GM20000 (cell line): ENCODE measurements around the gene CD2.

Source experiments
- DNase-seq: peaks from one replicate; pipeline ENCODE4 v3.0.0; 2012; ENCODE audit warnings: low spot score
- CTCF ChIP-seq: IDR thresholded peaks from 2 replicates; pipeline ENCODE4 v1.5.1; 2012; ENCODE audit warnings: mild to moderate bottlenecking, control low read depth; ENCODE audit errors: extremely low read depth, missing control alignments

The CD2 gene

DNA sequence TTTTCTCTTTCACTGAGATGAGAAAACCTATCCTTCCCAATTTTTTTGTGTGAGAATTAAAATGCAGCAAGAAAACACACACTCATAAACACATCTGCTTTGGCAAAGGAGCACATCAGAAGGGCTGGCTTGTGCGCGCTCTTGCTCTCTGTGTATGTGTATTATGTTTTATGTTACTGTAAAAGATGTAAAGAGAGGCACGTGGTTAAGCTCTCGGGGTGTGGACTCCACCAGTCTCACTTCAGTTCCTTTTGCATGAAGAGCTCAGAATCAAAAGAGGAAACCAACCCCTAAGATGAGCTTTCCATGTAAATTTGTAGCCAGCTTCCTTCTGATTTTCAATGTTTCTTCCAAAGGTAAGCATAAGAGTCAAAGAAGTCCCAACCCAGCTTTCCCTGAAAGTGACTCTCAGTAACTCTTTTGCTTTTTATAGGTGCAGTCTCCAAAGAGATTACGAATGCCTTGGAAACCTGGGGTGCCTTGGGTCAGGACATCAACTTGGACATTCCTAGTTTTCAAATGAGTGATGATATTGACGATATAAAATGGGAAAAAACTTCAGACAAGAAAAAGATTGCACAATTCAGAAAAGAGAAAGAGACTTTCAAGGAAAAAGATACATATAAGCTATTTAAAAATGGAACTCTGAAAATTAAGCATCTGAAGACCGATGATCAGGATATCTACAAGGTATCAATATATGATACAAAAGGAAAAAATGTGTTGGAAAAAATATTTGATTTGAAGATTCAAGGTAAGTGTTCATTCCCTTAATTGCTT is at the start of gene CD2:
TSS of gene CD2 (plus strand) at position 233 of the 780 bp plus-strand sequence. CDS start at position 296, 63 bp downstream.
- TF ChIP-seq CTCF, result no peak
- DNase-seq, result no peak

- no peak for DNase-seq
- TF ChIP-seq CTCF, result no peak
Observed at GRCh38 chr1:116706123-116706522, 48.1 kb upstream of the CD2 start.

DNA sequence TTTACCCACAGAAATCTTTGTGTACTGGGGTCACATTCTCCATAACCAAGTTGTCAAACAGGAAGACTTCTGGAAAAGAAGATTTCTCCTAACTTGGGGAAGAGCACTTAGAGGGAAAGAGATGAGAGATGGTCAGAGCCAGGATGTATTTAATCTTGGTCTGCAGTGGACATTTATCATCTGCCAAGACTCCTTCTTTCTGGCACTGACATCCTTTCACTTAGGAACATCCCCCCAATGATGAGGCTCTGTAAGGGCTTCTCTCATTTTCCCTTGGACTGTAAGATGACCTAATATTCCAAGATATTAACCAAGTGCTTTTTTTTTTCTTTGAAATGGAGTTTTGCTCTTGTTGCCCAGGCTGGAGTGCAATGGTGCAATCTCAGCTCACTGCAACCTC is 47.4 kb upstream of the CD2 start:
- TF ChIP-seq CTCF, result no peak

GRCh38 chr1:116708255-116708900 is 45.9 kb upstream of the CD2 start:
- no peak for TF ChIP-seq CTCF

More for the DNA sequence above, 47.4 kb upstream of the CD2 start:
- no peak for DNase-seq

GRCh38 chr1:116709666-116710167 is 44.5 kb upstream of the CD2 start:
- no peak for DNase-seq
- TF ChIP-seq CTCF, result no peak

More at GRCh38 chr1:116708255-116708900, 45.9 kb upstream of the CD2 start:
- no peak for DNase-seq

GRCh38 chr1:116710420-116711262 is 43.6 kb upstream of the CD2 start:
- DNase-seq, result no peak
- TF ChIP-seq CTCF, result no peak
